Measurements from ENCODE around the gene PHLDB1.
"Not testable (repeated sequence)": the region's sequence is repeated elsewhere in the genome, so short reads cannot be mapped to it uniquely, and the experiment has no call there.

Gene PHLDB1

GRCh38 chr11:118684187-118684586 is 76.8 kb downstream of the PHLDB1 start:
- no peak for DNase-seq (ENCODE audit: low read depth in 2 of 2)

GRCh38 chr11:118687906-118688305 is 80.5 kb downstream of the PHLDB1 start:
- no peak for DNase-seq (ENCODE audit: low read depth in 2 of 2)

GRCh38 chr11:118688339-118688738 is 80.9 kb downstream of the PHLDB1 start:
- not testable (repeated sequence) for DNase-seq (ENCODE audit: low read depth in 2 of 2)

GRCh38 chr11:118688851-118689502 is 81.6 kb downstream of the PHLDB1 start:
- DNase-seq (ENCODE audit: low read depth in 2 of 2) = no peak

GRCh38 chr11:118689503-118689851 is 82.1 kb downstream of the PHLDB1 start:
- no peak for DNase-seq (ENCODE audit: low read depth in 2 of 2)

GRCh38 chr11:118689852-118690552 is 82.6 kb downstream of the PHLDB1 start:
- peak; percentile 66 to 68 for DNase-seq (ENCODE audit: low read depth in 2 of 2)

- no peak for DNase-seq (ENCODE audit: low read depth in 2 of 2)
These were observed 83.3 kb downstream of the PHLDB1 start for GRCh38 chr11:118690553-118691304.

- DNase-seq (ENCODE audit: low read depth in 2 of 2) = peak; percentile 38 to 46
These were observed 84.8 kb downstream of the PHLDB1 start for GRCh38 chr11:118691926-118692830.

GRCh38 chr11:118694185-118694584 is 86.8 kb downstream of the PHLDB1 start:
- DNase-seq (ENCODE audit: low read depth in 2 of 2) = no peak

- no peak for DNase-seq (ENCODE audit: low read depth in 2 of 2)
These were observed 87.4 kb downstream of the PHLDB1 start for GRCh38 chr11:118694771-118695170.

- DNase-seq (ENCODE audit: low read depth in 2 of 2) = no peak
These were observed 89.3 kb downstream of the PHLDB1 start for GRCh38 chr11:118696673-118697226.

- DNase-seq (ENCODE audit: low read depth in 2 of 2) = no peak
These were observed 89.9 kb downstream of the PHLDB1 start for GRCh38 chr11:118697346-118697745.

GRCh38 chr11:118699506-118700220 is 92.2 kb downstream of the PHLDB1 start:
- peak; percentile 35 to 37 for DNase-seq (ENCODE audit: low read depth in 2 of 2)

GRCh38 chr11:118703563-118704106 is 96.2 kb downstream of the PHLDB1 start:
- no peak for DNase-seq (ENCODE audit: low read depth in 2 of 2)

- DNase-seq (ENCODE audit: low read depth in 2 of 2) = no peak
These were observed 97.8 kb downstream of the PHLDB1 start for GRCh38 chr11:118705111-118705741.

GRCh38 chr11:118705791-118706545 is 98.6 kb downstream of the PHLDB1 start:
- DNase-seq (ENCODE audit: low read depth in 2 of 2) = no peak

- no peak for DNase-seq (ENCODE audit: low read depth in 2 of 2)
These were observed 99.1 kb downstream of the PHLDB1 start for GRCh38 chr11:118706546-118706825.
